GM12878 (cell line): ENCODE measurements around the gene SORL1. TPM values are rescaled to one million over a fixed set of nuclear protein-coding genes. Genes with fewer than 3 reads are reported as not detected.

ENCODE experiments used
- ATAC-seq: fragments of 200-7000 bp; cut with Tn5 transposase; 3 replicates; pipeline ENCODE4 v1.9.1; 2020; ENCODE audit warnings: mild to moderate bottlenecking, moderate library complexity
- BruUV-seq: library from RNA; stranded (reverse); fragments of 400-500 nt; replicated peaks from 2 replicates; lab custom pipeline; 2021; lab: Mats Ljungman, UMichigan
- CTCF ChIA-PET: fragments of 300-600 bp; sonication (Branson Sonifier 250); formaldehyde crosslinking; extraction: SDS; loops from one replicate; lab custom pipeline; 2021; ENCODE audit warnings: inconsistent platforms; lab: Yijun Ruan, JAX
- POLR2A ChIA-PET: fragments of 350-600 bp; formaldehyde crosslinking; extraction: SDS; loops from one replicate; lab custom pipeline; 2021; ENCODE audit warnings: inconsistent platforms; lab: Charles Lee
- RAD21 ChIA-PET: fragments of 300-600 bp; sonication (Branson Sonifier 250); formaldehyde crosslinking; loops from one replicate; lab custom pipeline; 2023; ENCODE audit warnings: antibody characterized with exemption; ENCODE audit not compliant: unreplicated experiment; lab: Charles Lee
- SMC1A ChIA-PET: fragments of 300-600 bp; sonication (Branson Sonifier 250); formaldehyde crosslinking; loops from one replicate; lab custom pipeline; 2023; ENCODE audit not compliant: unreplicated experiment, uncharacterized antibody; lab: Charles Lee
- DNase-seq: peaks from one replicate; pipeline ENCODE4 v3.0.0-alpha.2; 2011; ENCODE audit warnings: low read depth, low spot score
- FAIRE-seq: peaks from 3 replicates; lab custom pipeline; 2011; peaks lifted over from hg19 to GRCh38; lab: Jason Lieb, UNC
- H2AFZ ChIP-seq: 2 replicates; pipeline ENCODE4 v1.6.0; 2011; ENCODE audit warnings: low read depth, low read length, control low read depth; ENCODE audit not compliant: control insufficient read depth
- H3K27ac ChIP-seq: 2 replicates; pipeline ENCODE4 v1.5.1; 2011; ENCODE audit warnings: control low read depth; ENCODE audit not compliant: control insufficient read depth, insufficient read depth
- H3K27me3 ChIP-seq, 2 experiments: replicated peaks in 1 of 2; 2 replicates each; pipeline versions ENCODE4 v1.6.0 to v1.6.1; 2011; ENCODE audit warnings: low read length in 1 of 2; ENCODE audit not compliant: control insufficient read depth in 2 of 2, insufficient read depth in 2 of 2
- H3K36me3 ChIP-seq, 2 experiments: 2 replicates each; pipeline ENCODE4 v1.5.1; 2011; ENCODE audit warnings: low read length in 1 of 2; ENCODE audit not compliant: control insufficient read depth in 2 of 2, insufficient read depth in 2 of 2
- H3K4me1 ChIP-seq: 2 replicates; pipeline ENCODE4 v1.6.1; 2011; ENCODE audit warnings: mild to moderate bottlenecking, low read length, moderate library complexity, mixed read lengths; ENCODE audit not compliant: control insufficient read depth, insufficient read depth
- H3K4me2 ChIP-seq: 2 replicates; pipeline ENCODE4 v1.6.0; 2011; ENCODE audit warnings: control low read depth; ENCODE audit not compliant: control insufficient read depth, insufficient read depth
- H3K4me3 ChIP-seq: fragments of 200-600 bp; sonication (generic); 2 replicates; pipeline ENCODE4 v1.5.1; 2016
- H3K79me2 ChIP-seq: 2 replicates; pipeline ENCODE4 v1.6.0; 2011; ENCODE audit warnings: low read length; ENCODE audit not compliant: control insufficient read depth, insufficient read depth
- H3K9ac ChIP-seq: 2 replicates; pipeline ENCODE4 v1.8.0; 2011; ENCODE audit warnings: low read length, control low read depth, mixed read lengths; ENCODE audit not compliant: control insufficient read depth, insufficient read depth
- H3K9me3 ChIP-seq: replicated peaks from 3 replicates; pipeline ENCODE4 v1.5.1; 2011; ENCODE audit warnings: mild to moderate bottlenecking, low read length; ENCODE audit not compliant: control insufficient read depth, insufficient read depth
- H4K20me1 ChIP-seq: 2 replicates; pipeline ENCODE4 v1.6.0; 2011; ENCODE audit not compliant: control insufficient read depth, insufficient read depth
- IRF4 ChIP-seq: IDR thresholded peaks from 2 replicates; pipeline ENCODE4 v1.6.1; 2011; ENCODE audit warnings: low read depth, low read length
- KLF5 ChIP-seq: fragments of 450-650 bp; IDR thresholded peaks from 2 replicates; pipeline ENCODE4 v1.6.1; 2014; ENCODE audit warnings: mild to moderate bottlenecking; ENCODE audit not compliant: partially characterized antibody
- RB1 ChIP-seq: fragments of 450-650 bp; formaldehyde crosslinking; IDR thresholded peaks from 2 replicates; pipeline ENCODE4 v1.6.1; 2017; ENCODE audit warnings: mild to moderate bottlenecking, borderline replicate concordance
- SIX5 ChIP-seq: IDR thresholded peaks from 2 replicates; pipeline ENCODE4 v1.6.1; 2011; ENCODE audit warnings: mild to moderate bottlenecking, low read depth, low read length, moderate library complexity; ENCODE audit not compliant: severe bottlenecking
- ZBTB11 ChIP-seq: fragments of 450-650 bp; formaldehyde crosslinking; IDR thresholded peaks from 2 replicates; pipeline ENCODE4 v1.5.0; 2022; ENCODE audit warnings: mild to moderate bottlenecking, missing genetic modification characterization
- WGBS: methylation state at CpG from one replicate; pipeline ENCODE4 v1.1.6; 2016; ENCODE audit warnings: low lambda C conversion rate; ENCODE audit not compliant: insufficient replicate concordance, insufficient coverage; ENCODE audit errors: missing lambda C conversion rate; 5-methylcytosine and 5-hydroxymethylcytosine counted together
- in situ Hi-C: fragments of 300-500 bp; cut with MboI; formaldehyde crosslinking; loops from 9 replicates; pipeline ENCODE4 v1.14.3; 2018; ENCODE audit warnings: mixed read lengths
- intact Hi-C: fragments of 100-400 bp; cut with micrococcal nuclease; formaldehyde crosslinking; loops from one replicate; pipeline ENCODE4 v1.14.2; 2022; ENCODE audit not compliant: unreplicated experiment
- polyA plus RNA-seq, 11 experiments: library from polyadenylated mRNA; depleted of rRNA in 4 of 11; unstranded in 6 of 11; stranded (reverse) in 5 of 11; fragments of >200 nt; fragmentation: Nextera tagmentation in 4 of 11; fragmentation: Illumina TruSeq in 1 of 11; extraction: Ambion mirVana in 4 of 11; extraction: Trizol in 1 of 11; gene quantifications; 1 replicate in 1 of 11; 2 replicates in 10 of 11; pipeline versions ENCODE4 v1.2.1 to v1.2.3, GENCODE V29; 2011 to 2016; ENCODE audit warnings: inconsistent platforms in 2 of 11, missing spikeins in 2 of 11, low read depth in 1 of 11
- total RNA-seq, 4 experiments: library from RNA; depleted of rRNA in 3 of 4; stranded (reverse); fragments of >200 nt in 3 of 4; fragmentation: Illumina TruSeq in 1 of 4; extraction: Trizol in 1 of 4; gene quantifications; 2 replicates each; pipeline versions ENCODE4 v1.2.1 to v1.2.3, GENCODE V29; 2013 to 2021

Gene SORL1
- total and polyA plus RNA-seq, 10 of the 15 experiments (the other 5 are each of a cell fraction or from before 2014, with no cell fraction given): 20.2 to 107 (median 59.9) TPM

DNA sequence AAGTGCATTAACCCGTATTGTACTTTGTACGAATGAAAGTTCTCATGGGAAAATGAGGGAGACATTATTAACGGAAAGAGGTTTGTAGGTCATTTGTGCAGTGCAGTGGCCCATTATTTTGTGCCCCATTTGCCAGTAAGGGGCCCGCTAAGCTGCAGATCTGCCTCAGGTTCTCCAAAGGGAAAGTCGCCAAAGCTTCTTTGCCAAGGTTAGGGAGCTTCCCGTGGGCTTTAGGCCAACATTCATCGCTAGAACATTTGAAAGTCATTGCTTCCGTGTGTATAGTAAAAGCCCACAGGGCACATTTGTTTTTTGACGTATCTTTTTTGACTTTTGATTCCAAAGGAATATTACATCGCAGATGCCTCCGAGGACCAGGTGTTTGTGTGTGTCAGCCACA lies 61.7 kb downstream of the SORL1 start:
- ChIA-PET POLR2A (no interaction called here), RAD21 (no interaction called here), SMC1A (interaction anchor here (0.9 to 1.7 kb wide), 3 partner anchors 14 to 177 kb away, joined by 3 to 4 read pairs (median 3); no protein-coding TSS in a partner anchor), CTCF (no interaction called here)
- DNase-seq (no peak), ATAC-seq (no peak), FAIRE-seq (no peak)
- in situ Hi-C loops: no loop called here
- H3K4me3 ChIP-seq: no peak overlapping the region
- H2AFZ ChIP-seq: no peak overlapping the region
- H3K9me3 ChIP-seq: no peaks in the 10 kb centered on the region
- H4K20me1 ChIP-seq: no peaks in the 10 kb centered on the region
- H3K36me3 ChIP-seq: peaks cover 29 to 56% of the 10 kb centered on the region in 2 experiments
- H3K9ac ChIP-seq: no peak overlapping the region
- BruUV-seq: no TSS peak
- H3K4me2 ChIP-seq: no peak overlapping the region
- no peak overlapping the region for H3K27ac ChIP-seq
- intact Hi-C loops: no loop called here
- peaks cover 4% of the 10 kb centered on the region for H3K79me2 ChIP-seq
- H3K4me1 ChIP-seq: no peaks in the 10 kb centered on the region
- WGBS: 94% methylated on average over 11 of the region's 11 CpGs
- TF ChIP-seq IRF4: no peak
- TF ChIP-seq RB1: no peak
- TF ChIP-seq ZBTB11 (CRISPR knock-in tag): no peak
- TF ChIP-seq KLF5: no peak
- no peak for TF ChIP-seq SIX5
- TF ChIP-seq, all 136 proteins: peak for 0
- H3K27me3 ChIP-seq: no peaks in the 10 kb centered on the region
